GM18907 (cell line): ENCODE measurements around the gene PLIN4.
"Not testable (repeated sequence)": the region's sequence is repeated elsewhere in the genome, so short reads cannot be mapped to it uniquely, and the experiment has no call there.

ENCODE experiments used
- ATAC-seq: cut with Tn5 transposase; IDR thresholded peaks from one replicate; pipeline ENCODE4 v1.9.1; 2021; ENCODE audit warnings: mild to moderate bottlenecking, moderate library complexity; ENCODE audit not compliant: unreplicated experiment

The PLIN4 gene

GRCh38 chr19:4528843-4529242 lies 10.6 kb upstream of the PLIN4 start:
- ATAC-seq = no peak

DNA sequence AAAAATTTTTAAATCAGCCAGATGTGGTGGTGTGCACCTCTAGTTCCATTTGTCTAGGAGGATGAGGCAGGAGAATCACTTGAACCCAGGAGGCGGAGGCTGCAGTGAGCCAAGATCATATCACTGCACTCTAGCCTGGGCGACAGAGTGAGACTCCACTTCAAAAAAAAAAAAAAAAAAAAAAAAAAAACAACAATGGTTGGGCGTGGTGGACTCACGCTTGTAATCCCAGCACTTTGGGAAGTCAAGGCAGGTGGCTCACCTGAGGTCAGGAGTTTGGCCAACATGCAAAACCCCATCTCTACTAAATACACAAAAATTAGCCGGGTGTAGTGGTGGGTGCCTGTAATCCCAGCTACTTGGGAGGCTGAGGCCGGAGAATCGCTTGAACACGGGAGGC lies 9.1 kb upstream of the PLIN4 start:
- ATAC-seq = not testable (repeated sequence)

DNA sequence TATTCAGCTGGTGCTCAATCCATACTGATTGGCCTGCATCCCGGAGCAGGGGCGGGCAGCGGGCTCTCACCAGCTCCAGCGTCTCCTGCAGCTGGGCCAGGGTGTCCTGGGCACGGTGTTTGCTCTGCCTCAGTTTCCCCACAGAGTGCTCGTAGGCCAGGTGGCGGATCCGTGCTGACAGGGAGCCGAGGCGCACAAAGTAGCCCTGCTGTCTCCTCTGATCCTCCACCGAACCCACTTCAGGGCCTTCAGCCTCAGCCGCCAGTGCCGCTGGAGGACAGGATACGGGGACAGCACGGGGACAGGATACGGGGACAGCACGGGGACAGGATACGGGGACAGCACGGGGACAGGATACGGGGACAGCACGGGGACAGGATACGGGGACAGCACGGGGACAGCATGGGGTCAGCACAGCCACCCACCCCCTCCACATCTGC lies 7.3 kb upstream of the PLIN4 start:
- ATAC-seq = no peak

GRCh38 chr19:4524808-4525562 lies 6.7 kb upstream of the PLIN4 start:
- no peak for ATAC-seq

- no peak for ATAC-seq
Measured at GRCh38 chr19:4523306-4524110, 5.2 kb upstream of the PLIN4 start.

DNA sequence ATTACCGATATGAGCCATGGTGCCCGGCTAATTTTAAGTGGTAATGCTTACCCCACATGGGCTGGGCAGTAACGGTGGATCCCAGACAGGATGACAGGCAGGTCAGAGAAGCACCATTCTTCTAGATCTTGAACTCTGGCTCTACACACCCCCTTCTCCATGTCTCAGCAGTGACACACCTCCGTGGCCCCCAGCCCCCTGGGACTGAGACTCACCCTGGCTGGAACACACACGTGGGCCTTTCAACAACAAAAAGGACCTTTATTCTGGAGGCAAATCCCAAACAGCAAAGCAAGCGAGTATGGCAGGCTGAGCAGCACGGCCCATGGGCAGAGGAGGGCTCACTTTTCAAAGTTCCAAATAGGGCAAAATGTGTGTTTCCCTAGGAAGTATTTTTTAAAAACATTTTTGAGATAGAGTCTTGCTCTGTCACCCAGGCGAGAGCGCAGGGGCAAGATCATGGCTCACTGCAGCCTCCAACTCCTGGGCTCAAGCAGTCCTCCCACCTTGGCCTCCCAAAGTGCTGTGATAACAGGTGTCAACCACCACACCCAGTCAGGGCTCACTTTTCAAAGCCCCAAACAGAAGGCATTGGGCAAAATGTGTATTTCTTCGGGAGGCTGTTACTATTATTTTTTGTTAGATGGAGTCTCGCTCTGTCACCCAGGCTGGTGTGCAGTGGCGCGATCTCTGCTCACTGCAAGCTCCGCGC lies 4.2 kb upstream of the PLIN4 start:
- no peak for ATAC-seq

GRCh38 chr19:4521888-4522242 lies 3.6 kb upstream of the PLIN4 start:
- no peak for ATAC-seq

GRCh38 chr19:4521170-4521887 lies 3.0 kb upstream of the PLIN4 start:
- no peak for ATAC-seq

DNA sequence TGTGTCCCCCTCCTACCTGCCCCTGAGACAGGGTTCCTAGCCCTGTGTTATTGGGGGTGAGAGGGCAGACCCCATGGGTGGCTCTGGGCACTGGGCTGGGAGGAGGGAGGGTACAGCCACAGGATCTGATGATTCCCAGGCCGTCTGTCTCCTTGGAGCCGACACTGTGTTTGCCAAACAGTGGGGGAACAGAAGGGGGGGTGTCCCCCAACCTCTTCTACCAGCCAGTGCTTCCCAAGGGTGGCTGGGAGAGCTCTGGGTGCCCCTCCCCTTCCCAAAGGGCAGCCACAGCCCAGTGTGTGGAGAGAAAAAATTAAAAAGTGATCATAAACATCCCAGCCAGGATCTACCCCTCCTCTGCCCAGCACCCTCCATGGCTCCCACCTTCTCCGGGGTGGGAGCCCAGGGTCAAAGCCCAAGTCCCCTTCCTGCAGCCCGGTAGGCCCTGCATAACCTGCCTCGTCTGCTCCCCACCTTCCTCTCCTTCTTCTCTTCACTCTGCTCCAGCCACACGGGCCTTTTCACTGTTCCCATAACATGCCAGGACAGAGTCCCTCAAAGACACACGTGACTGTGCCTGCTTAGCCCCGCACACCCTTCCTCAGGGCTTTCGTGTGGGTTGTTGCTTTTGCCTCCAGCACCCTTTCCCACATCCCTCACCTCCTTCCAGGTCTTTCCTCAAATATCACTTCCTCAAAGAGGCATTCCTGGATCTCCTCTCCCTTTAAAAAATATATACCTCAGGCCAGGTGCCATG lies 1.4 kb upstream of the PLIN4 start:
- ATAC-seq = no peak

GRCh38 chr19:4519172-4519496 lies 848 bp upstream of the PLIN4 start:
- no peak for ATAC-seq

- ATAC-seq = no peak
Measured at GRCh38 chr19:4517451-4518057, 732 bp downstream of the PLIN4 start.

DNA sequence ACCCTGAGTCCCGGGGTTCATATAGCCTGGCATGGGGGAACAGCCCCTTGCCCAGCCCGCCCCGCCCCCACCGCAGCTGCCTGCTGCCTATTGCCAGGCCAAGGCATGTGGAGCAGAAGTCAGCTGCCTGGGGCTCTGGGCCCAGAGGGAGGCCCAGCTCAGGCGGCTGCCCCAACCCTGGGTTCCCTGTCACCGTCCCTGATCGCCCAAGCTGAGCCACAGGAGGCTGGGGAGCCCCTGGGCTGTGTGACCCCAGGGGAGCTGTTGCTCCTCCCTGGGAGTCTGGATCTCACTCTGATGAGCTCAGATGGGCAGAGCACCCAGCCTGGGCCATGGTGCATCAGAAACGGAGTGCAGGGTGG lies 1.4 kb downstream of the PLIN4 start:
- ATAC-seq = no peak

DNA sequence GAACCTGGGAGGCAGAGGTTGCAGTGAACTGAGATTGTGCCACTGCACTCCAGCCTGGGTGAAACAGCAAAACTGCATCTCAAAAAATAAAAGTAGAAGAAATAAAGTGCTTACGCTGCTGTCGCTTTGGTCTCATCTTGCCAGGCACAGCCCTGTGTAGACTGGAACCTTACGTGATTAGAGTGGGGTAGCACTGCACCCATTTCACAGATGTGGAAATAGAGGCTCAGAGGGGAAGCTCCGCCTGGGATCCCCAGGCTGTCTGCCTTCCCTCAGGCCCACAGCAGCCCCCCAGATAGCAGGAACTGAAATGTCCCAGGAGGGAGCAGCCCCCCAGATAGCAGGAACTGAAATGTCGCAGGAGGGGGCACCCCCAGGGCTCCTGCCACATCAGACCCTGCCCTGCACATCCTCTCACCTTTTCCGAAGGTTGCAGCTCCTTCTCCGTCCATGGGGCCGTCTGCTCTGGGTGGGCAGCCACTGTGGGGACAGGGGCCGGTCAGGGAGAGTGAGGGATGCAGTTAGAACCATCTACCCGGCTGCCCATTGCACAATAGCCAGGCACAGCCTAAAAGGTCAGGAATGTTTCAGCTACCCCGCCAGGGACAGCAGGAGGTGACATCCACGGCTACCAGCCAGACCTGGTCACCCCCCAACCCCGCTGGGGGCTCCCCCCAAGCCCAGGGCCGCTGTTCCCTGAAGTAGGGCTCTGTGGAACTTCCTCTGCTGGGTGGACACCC lies 1.9 kb downstream of the PLIN4 start:
- no peak for ATAC-seq

GRCh38 chr19:4515732-4516131 lies 2.6 kb downstream of the PLIN4 start:
- no peak for ATAC-seq

DNA sequence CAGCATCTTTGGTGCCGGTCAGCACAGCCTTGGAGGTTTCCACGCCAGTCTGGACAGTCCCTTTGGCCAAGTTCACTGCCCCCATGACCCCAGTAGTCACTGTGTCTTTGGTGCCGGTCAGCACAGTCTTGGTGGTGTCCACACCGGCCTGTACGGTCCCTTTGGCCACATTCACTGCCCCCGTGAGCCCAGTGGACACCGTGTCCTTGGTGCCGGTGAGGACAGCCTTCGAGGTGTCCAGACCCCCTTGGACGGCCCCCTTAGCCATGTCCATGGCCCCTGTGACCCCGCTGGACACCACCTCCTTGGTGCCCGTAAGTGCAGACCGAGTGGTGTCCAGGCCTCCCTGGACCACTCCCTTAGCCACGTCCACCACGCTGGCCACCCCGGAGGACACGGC lies 5.0 kb downstream of the PLIN4 start:
- no peak for ATAC-seq

DNA sequence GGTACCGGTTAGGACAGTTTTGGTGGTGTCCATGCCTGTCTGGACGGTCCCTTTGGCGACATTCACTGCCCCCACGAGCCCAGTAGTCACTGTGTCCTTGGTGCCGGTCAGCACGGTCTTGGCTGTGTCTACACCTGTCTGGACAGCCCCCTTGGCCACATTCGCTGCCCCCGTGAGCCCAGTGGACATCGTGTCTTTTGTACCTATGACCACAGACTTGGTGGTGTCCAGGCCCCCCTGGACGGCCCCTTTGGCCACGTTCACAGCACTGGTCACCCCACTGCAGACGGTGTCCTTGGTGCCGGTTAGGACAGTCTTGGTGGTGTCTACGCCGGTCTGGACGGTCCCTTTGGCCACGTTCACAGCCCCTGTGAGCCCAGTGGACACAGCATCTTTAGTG lies 6.2 kb downstream of the PLIN4 start:
- ATAC-seq = no peak

GRCh38 chr19:4511300-4512054 lies 6.8 kb downstream of the PLIN4 start:
- ATAC-seq = no peak

GRCh38 chr19:4510435-4511255 lies 7.6 kb downstream of the PLIN4 start:
- no peak for ATAC-seq
